ENCODE data around the gene SOX6.
"Not testable (repeated sequence)": the region's sequence is repeated elsewhere in the genome, so short reads cannot be mapped to it uniquely, and the experiment has no call there.

SOX6 gene

GRCh38 chr11:16141162-16141561 lies 215.2 kb downstream of the SOX6 start:
- DNase-seq: not testable (repeated sequence)

DNA sequence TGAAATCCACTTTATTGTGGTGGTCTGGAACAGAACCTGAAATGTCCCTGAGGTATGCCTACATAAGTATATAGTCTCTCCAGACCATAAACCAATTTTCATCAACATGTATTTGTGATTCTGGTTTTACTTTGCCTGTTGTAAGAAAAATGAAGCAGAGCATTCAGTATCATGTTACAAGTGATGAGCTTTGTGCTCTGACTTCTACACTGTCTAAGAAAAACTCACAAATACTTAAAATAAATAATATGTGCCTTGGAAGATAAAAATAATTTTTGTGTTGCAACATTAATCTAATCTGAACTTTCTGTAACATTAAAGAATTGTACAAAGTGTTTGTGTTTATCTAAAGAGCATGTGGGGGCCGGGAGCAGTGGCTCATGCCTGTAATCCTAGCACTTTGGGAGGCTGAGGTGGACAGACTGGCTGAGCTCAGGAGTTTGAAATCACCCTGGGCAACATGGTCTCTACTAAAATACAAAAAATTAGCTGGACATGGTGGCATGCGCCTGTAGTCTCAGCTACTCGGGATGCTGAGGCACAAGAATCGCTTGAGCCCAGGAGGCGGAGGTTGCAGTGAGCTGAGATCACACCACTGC lies 219.5 kb downstream of the SOX6 start:
- DNase-seq: no peak

GRCh38 chr11:16133867-16134266 lies 222.5 kb downstream of the SOX6 start:
- no peak for DNase-seq

DNA sequence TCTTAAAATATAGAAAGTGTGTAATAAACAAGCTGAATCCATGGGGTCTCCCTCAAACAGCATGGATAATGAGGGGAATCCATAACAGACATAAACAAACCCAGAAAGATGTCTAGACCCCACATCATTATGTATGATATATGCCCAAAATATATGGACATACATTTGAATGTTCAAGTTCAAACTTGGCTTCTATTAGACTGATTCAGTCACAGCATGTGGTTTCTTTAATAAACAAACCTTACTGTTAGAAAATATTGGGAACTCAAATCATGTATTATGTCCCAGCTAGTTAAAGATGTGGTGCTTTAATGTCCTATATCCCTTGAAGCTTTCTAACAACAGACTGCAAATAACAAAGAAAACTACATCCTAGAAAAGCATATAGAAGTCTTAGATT lies 228.6 kb downstream of the SOX6 start:
- DNase-seq: no peak

- DNase-seq: peak; percentile 4
These were observed 230.0 kb downstream of the SOX6 start for GRCh38 chr11:16126362-16126761.

- DNase-seq: no peak
These were observed 230.6 kb downstream of the SOX6 start for GRCh38 chr11:16125796-16126195.

GRCh38 chr11:16124390-16124789 lies 232.0 kb downstream of the SOX6 start:
- no peak for DNase-seq

DNA sequence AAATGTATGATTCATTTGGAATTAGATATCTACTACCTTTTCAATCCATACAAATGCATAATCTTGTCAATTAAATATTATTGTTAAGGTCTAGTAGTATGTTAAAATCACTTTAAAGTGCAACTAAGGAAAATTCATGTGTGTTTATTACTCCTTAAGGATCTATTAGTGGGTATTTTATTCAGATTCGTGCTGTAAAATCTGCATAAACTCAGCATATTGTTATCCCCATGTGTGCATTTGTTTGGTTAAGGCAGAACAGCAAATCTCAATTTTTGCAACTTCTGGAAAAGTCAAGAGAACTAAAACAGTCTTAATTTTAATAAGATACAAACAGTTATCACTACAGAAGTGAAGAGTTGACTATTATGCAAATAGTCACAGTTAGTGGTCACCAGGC lies 234.5 kb downstream of the SOX6 start:
- DNase-seq: no peak

GRCh38 chr11:16120008-16120407 lies 236.3 kb downstream of the SOX6 start:
- DNase-seq: no peak

GRCh38 chr11:16117989-16118756 lies 238.2 kb downstream of the SOX6 start:
- no peak for DNase-seq

- DNase-seq: no peak
These were observed 241.1 kb downstream of the SOX6 start for GRCh38 chr11:16114978-16115871.

DNA sequence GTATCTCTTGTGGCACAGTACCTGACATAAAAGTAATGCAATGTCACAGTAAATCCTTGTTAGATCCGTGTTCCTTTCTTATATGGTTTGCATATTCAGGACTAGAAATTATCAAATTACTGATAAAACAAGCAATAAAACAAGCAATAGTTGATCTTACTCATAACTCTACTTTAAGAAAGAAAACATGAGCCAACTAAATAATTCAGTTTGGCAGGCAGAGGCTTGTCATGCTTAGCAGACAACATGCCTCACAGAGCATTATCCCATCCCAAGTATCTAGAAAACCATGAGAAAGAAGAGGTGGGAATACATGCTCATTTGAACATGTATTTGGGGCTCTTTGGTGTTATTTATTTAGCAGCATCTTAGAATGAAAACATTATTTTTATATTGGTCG lies 241.9 kb downstream of the SOX6 start:
- no peak for DNase-seq

GRCh38 chr11:16111690-16112089 lies 244.7 kb downstream of the SOX6 start:
- DNase-seq: no peak

DNA sequence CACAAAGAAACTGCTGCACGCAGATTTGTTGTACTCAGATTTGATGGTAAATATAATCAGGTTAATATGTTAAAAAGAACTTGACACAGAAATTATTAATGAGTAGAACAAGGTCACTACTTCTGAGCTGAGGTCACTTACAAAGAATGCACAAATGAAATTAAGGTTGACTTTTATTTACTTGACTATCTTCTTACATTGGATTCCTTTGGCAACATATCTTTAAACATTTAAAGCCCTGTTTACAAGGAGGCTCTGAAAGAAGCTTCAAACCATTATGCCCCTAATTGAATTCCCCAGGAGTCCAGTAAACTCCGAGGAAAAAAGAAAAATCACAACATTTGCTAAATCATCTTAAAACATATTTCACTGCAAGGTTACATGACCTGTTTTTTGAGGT lies 245.5 kb downstream of the SOX6 start:
- DNase-seq: no peak

- peak; percentile 36 for DNase-seq
These were observed 256.9 kb downstream of the SOX6 start for GRCh38 chr11:16099343-16099900.

DNA sequence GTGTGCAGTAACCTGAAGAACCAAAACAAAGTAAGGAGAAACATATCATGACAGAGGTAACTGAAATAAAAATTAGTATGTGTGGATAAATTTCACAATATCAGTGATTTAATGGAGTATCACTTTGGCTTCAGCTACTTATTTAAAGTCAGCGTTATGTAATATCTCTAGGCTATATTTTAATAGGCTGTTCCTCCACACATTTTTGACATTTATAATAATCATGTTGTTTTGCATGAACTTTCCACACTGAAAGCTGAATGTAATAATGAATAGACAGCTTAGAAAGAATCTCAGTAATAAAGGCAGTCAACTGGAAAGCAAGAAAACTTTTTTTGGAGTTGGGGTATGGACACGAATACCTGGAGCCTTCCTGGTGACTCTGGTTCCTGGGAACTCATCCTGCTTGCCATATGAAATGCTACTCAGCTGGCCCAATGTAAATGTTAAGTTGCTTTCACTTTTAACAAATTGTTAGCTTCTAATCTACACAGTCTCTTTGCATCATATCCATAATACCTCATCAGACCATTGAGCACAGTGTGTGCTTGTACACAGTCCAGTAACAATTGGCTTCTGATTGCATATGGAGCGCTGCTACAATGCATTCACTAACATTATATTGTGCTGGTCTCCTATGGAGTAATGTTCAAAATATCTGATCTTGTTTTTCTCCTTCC lies 257.7 kb downstream of the SOX6 start:
- DNase-seq: no peak

GRCh38 chr11:16097543-16097942 lies 258.8 kb downstream of the SOX6 start:
- no peak for DNase-seq

GRCh38 chr11:16096336-16096735 lies 260.0 kb downstream of the SOX6 start:
- peak; percentile 10 for DNase-seq

DNA sequence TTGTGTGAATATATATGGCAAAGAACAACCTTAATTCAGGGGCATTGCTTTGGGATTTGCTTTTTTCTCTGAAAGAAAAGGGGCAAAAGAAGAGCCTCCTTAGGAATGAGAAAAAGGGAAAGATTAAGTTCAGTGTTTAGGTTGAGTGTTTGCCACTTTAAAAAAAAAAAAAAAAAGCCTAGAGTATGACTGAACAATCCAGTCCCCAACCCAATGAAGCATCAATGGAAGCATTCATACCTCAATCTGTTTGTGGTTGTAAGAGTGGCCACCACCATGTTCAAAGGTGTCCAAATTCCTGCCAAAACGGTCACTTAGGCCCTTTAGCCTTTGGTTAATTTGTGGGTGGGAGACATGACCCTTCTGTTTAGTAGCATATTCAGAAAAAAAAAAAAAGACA lies 260.6 kb downstream of the SOX6 start:
- DNase-seq: no peak

GRCh38 chr11:16093889-16094653 lies 262.3 kb downstream of the SOX6 start:
- no peak for DNase-seq

- no peak for DNase-seq
These were observed 264.5 kb downstream of the SOX6 start for GRCh38 chr11:16091862-16092261.

- DNase-seq: no peak
These were observed 266.9 kb downstream of the SOX6 start for GRCh38 chr11:16089481-16089880.
